ENCODE results near the gene ZNF101.
"Not testable (repeated sequence)": the region's sequence is repeated elsewhere in the genome, so short reads cannot be mapped to it uniquely, and the experiment has no call there.

Gene ZNF101

DNA sequence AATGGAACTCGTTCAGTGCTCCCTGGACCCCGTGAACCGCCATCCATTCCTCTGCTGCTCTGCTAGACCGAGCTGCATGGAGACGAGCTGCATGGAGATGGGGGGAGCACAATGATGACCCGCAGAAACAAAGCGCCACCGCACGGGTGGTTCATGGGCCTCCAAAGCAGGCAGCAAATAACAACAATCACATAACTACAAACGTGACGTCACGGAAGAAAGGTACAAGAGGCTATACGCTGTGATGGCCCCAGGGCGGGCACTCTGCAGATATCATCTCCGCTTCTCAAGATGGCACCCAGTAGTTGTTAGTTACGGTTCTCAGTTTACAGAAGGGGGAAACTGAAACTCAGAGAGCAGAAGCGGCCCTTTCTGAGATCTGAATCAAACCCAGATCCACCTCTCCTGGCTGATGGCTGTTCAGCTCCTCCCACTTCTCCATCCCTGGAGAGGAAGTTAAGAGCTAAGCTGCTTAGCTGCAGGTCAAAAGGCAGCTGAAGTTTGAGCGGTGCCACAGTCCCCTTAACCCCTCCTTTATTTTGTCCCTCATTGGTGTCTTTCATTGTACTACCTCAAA, 6.9 kb upstream of the ZNF101 start:
- peak; percentile 27 for DNase-seq (ENCODE audit: low read depth)

DNA sequence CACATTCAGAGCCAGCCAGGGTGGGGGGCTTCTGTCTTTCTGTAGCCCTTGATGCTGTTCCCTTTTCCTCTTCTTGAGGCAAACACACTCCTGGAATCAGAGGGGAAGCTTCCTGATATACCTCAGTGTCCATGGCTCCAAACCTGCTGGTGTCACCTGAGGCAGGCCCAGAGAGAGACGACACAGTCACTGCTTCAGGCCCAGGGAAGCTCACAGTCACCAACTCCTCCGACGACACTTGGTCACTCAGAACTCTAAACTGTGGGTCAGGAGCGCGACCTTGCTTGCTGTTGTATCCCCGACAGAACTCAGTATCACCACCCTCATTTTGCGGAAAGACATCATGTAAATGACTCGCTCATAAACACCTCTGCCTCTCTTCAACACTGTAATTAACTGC, 6.3 kb upstream of the ZNF101 start:
- DNase-seq (ENCODE audit: low read depth): no peak

DNA sequence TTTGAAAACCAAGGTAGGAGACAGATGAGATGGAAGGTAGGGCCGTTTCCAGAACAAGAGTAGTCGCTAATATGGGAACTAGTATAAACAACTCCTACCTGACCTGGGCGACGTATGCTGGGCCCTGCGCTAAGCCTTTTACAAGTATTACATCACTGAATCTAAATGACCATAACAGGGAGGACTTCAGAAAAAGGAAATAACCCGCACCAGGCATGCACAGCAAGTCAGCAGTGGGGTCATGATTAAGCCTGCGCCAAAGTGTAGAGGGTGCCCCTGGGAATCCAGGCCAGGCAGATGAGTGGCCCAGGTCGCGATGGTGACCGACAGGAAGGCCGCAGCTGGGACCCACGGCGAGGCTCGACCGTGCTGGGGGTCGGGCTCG, 5.8 kb upstream of the ZNF101 start:
- no peak for DNase-seq (ENCODE audit: low read depth)

DNA sequence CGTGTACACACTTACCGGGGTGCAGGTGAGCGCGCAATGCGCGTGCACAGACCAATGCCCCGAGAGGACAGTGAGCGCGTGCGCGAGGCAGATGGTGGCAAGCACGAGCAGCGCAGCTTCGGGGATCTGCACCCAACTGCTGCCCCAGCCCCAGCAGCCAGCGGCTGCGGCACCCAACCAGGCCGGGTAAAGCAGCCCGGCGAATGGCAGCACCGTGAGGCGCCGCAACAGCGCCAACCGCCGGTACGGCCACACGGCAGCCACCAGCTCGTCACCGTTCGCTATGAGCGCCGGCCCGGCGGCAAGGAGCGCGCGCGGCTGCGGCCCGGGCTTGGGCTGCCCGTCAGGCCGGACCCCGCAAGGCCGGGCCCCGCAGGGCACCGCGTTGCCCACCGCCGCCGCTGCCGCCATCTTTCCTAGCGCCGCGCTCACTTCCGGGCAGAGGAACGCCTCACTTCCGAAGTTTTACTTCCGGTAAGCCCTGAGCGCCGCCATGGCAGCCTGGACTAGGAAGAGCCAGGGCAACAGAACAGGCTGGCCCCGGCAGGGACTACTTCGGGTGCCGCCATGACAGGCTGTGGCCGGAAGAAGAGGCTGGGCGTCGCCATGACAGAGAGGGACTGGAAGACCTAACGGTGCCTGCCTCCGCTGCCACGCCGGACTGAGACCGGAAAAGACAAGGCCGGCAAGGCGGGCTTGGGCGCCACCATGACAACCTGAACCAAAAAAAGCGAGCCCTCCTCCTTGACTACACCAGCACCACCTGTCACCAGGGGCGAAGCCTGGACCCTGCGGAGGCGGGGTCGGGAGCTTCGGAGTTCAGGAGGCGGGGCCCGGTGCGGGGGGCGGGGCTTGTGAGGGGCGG, 5.2 kb upstream of the ZNF101 start, which contains the start of gene ATP13A1:
ATP13A1 (minus strand) TSS at position 421 of the 865 bp plus-strand sequence; CDS start at position 411, 10 bp downstream.
- DNase-seq (ENCODE audit: low read depth): peak; percentile 89

DNA sequence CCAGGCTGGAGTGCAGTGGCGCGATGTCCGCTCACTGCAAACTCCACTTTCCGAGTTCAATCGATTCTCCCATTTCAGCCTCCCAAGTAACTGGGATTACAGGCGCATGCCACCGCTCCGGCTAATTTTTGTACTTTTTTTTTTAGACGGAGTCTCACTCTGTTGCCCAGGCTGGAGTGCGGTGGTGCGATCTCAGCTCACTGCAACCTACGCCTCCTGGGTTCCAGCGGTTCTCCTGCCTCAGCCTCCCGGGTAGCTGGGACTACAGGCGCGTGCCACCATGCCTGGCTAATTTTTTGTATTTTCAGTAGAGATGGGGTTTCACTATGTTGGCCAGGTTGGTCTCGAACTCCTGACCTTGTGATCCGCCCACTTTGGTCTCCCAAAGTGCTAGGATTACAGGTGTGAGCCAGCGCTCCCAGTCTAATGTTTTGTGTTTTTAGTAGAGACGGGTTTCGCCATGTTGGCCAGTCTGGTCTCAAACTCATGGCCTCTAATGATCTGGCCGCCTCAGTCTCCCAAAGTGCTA, 3.2 kb upstream of the ZNF101 start:
- DNase-seq (ENCODE audit: low read depth): not testable (repeated sequence)

DNA sequence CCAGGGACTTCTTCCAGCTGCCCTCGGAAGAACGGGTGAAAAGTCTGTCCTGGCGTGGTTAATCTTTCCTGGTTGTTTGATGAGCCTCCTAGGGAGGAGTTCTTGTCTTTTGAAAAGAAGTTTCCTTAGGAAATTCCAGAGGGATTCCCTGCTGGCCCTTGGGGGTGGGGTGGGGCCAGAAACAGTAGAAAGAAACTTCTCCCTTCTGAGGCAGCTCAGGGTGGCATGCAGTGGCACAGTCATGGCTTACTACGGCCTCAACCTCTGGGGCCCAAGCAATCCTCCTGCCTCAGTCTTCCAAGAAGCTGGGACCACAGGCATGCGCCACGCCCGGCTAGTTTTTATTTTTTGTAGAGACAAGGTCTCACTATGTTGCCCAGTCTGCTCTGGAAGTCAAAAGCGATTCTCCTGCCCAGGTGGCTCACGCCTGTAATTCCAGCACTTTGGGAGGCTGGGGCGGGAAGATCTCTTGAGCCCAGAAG, 1.5 kb downstream of the ZNF101 start:
- no peak for DNase-seq (ENCODE audit: low read depth)

DNA sequence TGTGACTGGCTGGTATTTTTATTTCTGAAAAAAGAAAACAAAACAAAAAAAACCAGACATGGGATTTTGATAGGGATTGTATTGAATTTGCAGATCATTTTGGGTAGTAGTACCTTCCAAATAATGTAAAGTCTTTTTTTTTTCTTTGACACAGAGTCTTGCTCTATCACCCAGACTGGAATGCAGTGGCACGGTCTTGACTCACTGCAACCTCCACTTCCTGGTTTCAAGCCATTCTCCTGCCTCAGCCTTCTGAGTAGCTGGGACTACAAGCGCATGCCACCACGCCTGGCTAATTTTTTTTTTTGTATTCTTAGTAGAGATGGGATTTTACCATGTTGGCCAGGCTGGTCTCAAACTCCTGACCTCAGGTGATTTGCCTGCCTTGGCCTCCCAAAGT, 4.2 kb downstream of the ZNF101 start:
- no peak for DNase-seq (ENCODE audit: low read depth)

DNA sequence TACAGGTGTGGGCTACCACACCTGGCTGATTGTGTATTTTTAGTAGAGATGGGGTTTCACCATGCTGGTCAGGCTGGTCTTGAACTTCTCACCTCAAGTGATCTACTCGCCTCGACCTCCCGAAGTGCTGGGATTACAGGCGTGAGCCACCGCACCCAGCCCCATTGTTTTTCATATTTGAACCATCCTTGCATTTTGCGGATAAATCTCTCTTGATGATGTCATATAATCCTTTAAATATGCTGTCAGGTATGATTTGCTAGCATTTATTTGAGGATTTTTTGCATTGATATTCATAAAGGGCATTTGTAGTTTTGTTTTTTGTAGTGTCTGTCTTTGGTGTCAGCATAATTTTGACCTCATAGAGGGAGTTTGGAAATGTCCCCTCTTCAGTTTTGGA, 5.7 kb downstream of the ZNF101 start:
- DNase-seq (ENCODE audit: low read depth): no peak

DNA sequence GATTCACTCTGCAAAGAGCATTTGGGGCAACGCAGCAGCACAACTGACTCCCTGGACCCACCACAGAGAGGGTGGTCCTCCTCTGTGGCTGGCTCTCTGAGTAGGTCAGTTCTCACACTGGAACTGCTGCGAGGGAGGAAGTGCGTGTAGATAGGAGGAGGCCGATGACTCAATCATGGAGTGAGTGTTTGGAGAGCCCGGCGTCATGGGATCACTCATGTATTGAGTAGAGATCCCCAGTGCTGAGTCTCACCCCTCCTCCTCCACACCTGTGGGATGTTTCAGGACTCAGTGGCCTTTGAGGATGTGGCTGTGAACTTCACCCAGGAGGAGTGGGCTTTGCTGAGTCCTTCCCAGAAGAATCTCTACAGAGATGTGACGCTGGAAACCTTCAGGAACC, 8.9 kb downstream of the ZNF101 start:
- no peak for DNase-seq (ENCODE audit: low read depth)

DNA sequence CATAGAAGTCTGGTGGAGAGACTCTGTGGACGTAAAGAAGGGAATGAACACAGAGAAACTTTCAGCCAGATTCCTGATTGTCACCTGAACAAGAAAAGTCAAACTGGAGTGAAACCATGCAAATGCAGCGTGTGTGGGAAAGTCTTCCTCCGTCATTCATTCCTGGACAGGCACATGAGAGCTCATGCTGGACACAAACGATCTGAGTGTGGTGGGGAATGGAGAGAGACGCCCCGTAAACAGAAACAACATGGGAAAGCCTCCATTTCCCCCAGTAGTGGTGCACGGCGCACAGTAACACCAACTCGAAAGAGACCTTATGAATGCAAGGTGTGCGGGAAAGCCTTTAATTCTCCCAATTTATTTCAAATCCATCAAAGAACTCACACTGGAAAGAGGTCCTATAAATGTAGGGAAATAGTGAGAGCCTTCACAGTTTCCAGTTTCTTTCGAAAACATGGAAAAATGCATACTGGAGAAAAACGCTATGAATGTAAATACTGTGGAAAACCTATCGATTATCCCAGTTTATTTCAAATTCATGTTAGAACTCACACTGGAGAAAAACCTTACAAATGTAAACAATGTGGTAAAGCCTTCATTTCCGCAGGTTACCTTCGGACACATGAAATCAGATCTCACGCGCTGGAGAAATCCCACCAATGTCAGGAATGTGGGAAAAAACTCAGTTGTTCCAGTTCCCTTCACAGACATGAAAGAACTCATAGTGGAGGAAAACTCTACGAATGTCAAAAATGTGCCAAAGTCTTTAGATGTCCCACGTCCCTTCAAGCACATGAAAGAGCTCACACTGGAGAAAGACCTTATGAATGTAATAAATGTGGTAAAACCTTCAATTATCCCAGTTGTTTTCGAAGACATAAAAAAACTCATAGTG, 10.8 kb downstream of the ZNF101 start:
- DNase-seq (ENCODE audit: low read depth): no peak

DNA sequence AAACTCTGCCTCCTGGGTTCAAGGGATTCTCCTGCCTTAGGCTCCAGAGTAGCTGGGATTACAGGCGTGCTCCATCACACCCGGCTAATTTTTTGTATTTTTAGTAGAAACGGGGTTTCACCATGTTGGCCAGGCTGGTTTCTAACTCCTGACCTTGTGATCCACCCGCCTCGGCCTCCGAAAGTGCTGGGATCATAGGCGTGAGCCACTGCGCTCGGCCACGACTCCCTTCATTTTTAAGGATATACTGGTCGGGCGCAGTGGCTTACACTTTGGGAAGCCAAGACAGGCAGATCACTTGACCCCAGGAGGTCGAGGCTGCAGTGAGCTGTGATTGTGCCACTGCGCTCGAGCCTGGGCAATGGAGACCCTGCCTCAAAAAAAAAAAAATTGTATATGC, 17.5 kb downstream of the ZNF101 start:
- DNase-seq (ENCODE audit: low read depth): not testable (repeated sequence)

DNA sequence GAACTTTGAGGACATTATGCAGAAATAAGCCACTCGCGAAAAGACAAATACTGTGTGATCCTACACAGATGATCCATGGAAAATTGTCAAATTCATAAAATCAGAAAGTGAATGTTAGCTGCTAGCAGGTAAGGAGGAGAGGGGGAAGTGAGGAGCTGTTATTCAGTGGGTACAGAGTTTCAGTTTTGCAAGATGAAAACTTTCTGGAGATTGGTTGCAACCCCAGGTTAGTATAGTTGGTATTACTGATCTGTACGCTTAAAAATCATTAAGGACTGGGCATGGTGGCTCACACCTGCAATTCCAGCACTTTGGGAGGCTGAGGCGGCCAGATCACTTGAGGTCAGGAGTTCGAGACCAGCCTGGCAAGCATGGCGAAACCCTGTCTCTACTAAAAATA, 17.9 kb downstream of the ZNF101 start:
- DNase-seq (ENCODE audit: low read depth): no peak

DNA sequence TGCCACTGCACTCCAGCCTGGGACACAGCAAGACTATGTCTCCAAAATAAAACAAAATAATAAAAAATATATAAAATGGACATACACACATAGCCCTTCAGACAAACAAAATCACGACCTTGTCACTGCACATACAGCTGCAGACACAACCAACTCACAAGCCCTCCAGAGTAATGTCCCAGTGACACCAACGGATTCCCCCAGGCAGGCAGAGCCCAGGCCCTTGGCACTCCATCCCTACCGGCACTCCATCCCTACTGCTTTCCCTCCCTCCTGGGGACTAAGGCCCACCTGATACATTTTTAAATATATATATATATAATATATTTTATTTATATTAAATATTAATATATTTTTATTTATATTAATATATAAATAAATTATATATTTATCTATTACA, 18.5 kb downstream of the ZNF101 start:
- no peak for DNase-seq (ENCODE audit: low read depth)

DNA sequence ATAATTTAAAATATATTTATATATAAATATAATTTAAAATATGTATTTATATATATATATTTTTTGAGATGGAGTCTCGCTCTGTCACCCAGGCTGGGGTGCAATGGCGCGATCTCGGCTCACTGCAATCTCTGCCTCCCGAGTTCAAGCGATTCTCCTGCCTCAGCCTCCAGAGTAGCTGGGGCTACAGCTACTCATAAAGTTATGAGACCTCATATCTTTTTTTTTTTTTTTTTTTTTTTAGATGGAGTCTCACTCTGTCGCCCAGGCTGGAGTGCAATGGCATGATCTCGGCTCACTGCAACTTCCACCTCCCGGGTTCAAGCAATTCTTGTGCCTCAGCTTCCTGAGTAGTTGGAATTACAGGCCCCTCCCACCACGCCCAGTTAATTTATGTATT, 20.4 kb downstream of the ZNF101 start:
- not testable (repeated sequence) for DNase-seq (ENCODE audit: low read depth)

DNA sequence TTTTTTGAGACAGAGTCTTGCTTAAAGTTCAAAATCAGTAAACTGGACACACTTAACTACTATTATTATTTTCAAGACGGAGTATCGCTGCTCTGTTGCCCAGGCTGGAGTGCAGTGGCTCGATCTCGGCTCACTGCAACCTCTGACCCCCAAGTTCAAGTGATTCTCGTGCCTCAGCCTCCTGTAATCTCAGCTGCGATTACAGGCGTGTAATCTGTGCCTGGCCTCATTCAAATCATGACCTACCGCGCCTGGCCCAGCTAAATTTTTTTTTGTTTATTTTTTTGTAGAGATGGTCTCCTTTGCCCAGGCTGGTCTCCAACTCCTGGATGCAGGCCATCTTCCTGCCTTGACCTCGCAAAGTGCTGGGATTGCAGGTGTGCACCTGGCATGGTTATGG, 23.0 kb downstream of the ZNF101 start:
- DNase-seq (ENCODE audit: low read depth): no peak

DNA sequence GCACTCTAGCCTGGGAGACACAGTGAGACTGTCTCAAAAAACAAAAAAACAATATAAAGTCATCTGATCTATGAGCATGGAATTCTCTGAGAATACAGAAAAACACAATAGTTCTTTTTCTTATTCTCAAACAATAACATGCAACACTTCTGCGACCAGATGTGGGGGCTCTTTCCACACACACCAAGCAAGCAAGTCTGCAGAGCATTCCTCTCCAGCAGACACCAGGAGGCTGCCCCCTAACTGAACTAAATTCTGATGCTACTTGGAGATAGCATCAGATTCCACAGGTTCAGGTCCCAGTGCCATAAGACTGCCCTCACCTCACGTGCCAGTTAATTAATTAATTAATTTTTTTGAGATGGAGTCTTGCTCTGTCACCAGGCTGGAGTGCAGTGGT, 27.7 kb downstream of the ZNF101 start:
- no peak for DNase-seq (ENCODE audit: low read depth)

DNA sequence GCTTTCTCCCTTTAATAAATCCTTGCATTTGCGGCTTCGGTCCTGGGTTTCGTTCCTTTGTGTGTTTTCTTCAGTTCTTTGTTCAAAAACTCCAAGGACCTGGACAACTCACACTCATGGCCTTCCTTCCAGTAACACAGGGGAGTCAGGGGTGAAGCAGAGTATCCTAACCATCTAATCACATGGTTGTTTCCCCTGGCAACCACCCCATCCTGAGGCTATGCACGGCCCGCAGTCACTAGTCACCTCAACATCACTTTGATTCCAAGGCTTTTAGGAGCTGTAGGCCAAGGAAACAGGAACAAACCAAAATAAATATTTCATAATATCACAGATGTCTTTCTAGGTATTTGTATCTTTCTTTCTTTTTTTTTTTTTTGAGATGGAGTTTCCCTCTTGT, 28.9 kb downstream of the ZNF101 start:
- DNase-seq (ENCODE audit: low read depth): no peak

DNA sequence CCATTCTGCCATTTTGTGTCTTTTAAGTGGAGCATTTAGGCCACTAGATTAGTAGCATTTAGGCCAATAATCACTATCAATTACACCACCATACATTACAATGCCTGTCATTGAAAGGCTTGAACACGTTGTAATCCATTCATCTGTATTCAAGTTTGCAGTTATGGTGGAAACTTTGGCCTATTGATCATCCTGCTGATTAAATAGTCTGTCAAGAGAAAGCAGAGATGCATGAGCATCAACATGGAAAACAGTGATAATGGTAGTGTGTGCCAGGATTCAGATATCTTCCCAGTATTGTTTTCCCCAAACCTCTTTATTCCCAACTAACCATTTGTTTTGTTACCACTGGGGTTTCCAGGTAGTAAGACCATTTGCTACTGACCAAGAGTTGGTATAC, 31.9 kb downstream of the ZNF101 start:
- not testable (repeated sequence) for DNase-seq (ENCODE audit: low read depth)

DNA sequence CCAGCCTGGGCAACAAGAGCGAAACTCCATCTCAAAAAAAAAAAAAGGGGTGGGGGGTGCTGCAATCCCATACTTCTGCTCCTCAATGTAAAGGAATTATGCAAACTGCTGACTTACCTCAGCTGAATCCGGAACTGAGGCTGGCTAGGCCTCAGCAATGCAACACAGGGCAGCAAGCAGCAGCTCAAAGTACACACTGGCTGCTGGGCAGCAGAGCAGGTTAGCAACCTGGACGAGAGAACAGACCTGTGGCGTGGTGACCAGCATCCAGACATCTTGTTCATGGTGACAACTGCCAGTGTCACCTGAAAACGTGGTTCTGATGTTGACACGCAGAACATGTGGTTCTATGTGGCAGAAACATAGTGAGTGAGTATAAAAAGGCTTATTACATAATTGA, 36.2 kb downstream of the ZNF101 start:
- DNase-seq (ENCODE audit: low read depth): no peak

DNA sequence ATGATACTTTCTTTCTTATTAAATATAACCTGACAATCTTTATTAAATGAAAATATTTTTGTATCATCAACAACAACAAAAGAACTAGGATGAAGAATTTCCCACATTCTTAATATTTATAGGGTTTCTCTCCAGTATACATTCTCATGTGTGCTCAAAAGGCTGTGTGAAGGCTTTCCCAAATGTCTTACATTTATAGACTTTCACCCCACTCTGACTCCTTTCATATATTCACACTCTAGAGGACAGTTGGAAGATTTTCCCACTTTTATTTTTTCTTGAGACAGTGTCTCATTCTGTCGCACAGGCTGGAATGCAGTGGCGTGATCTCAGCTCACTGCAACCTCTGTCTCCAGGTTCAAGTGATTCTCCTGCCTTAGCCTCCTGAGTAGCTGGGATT, 41.9 kb downstream of the ZNF101 start:
- no peak for DNase-seq (ENCODE audit: low read depth)

DNA sequence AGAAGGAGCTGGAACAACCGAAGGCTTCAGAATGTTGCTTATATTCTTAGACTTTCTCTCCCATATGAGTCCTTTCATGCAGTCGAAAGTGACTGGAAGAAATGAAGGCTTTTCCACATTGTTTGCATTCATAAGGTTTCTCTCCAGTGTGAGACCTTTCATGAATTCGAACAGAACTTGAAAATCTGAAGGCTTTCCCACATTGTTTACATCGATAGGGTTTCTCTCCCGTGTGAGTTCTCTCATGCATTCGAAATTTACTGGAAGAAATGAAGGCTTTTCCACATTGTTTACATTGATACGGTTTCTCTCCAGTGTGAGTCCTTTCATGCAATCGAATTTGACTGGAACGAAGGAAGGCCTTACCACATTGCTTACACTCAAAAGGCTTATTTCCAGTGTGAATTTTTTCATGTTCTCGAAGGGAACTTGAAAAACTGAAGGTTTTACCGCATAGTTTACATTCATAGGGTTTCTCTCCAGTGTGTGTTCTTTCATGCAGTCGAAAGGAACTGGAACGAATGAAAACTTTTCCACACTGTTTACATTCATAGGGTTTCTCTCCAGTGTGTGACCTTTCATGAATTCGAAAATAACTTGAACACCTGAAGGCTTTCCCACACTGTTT, 42.8 kb downstream of the ZNF101 start:
- no peak for DNase-seq (ENCODE audit: low read depth)

Data from activated T-cell treated with anti-CD3 and anti-CD28 coated beads for 48 hours (primary cell).